Mucosa of descending colon (tissue), 3 donors: Measurements from ENCODE around the gene ANXA4. TPM values are rescaled to one million over a fixed set of nuclear protein-coding genes. Genes with fewer than 3 reads are reported as not detected.
A peak's percentile ranks its signal among the peaks of the same experiment; 100 is the strongest.

Experiments
- ATAC-seq: fragments of 200-7000 bp; cut with Tn5 transposase; one replicate; pipeline ENCODE4 v1.9.1; 2020; ENCODE audit warnings: mild to moderate bottlenecking, moderate library complexity
- DNase-seq, 3 donors: peaks; one replicate each; pipeline ENCODE4 v3.0.0-alpha.2; 2020
- H3K36me3 ChIP-seq: fragments of 200-600 bp; one replicate; pipeline ENCODE4 v1.8.0; 2021; ENCODE audit warnings: low read depth, mild to moderate bottlenecking
- H3K4me1 ChIP-seq: fragments of 200-600 bp; one replicate; pipeline ENCODE4 v1.8.0; 2021; ENCODE audit warnings: low read depth, mild to moderate bottlenecking
- H3K4me3 ChIP-seq: fragments of 200-600 bp; one replicate; pipeline ENCODE4 v1.8.0; 2021; ENCODE audit warnings: mild to moderate bottlenecking
- H3K9me3 ChIP-seq: fragments of 200-600 bp; one replicate; pipeline ENCODE4 v1.8.0; 2021; ENCODE audit warnings: mild to moderate bottlenecking
- CTCF ChIP-seq: fragments of 200-600 bp; IDR thresholded peaks from one replicate; pipeline ENCODE4 v1.8.0; 2022; ENCODE audit warnings: antibody characterized with exemption, mild to moderate bottlenecking
- intact Hi-C, 2 donors: fragments of 100-400 bp; cut with DNase I in 1 of 2; cut with micrococcal nuclease in 1 of 2; formaldehyde crosslinking; loops; one replicate each; pipeline versions ENCODE4 v1.11.0 to v1.11.1; 2022; cut with DNase I, micrococcal nuclease
- total RNA-seq, 3 donors: library from RNA; stranded (reverse); fragmentation: NEBNext Ultra II Directional in 2 of 3; extraction: Animal tissue kit (Norgen Biotek cat#: 25700) in 2 of 3; gene quantifications; one replicate each; pipeline versions ENCODE4 v1.2.1 to v1.2.4, GENCODE V29; 2021 to 2023
- donor health status: DM: no; HTN: no; CAD: no; lungs with moderate emphysema.
- donor health status: DM: no; HTN: no; CAD: no.
- donor health status: DM: no; HTN: yes; CAD: no.

The ANXA4 gene
- total RNA-seq, 3 donors from 2014 or later = 176 to 345 (median 228) TPM

GRCh38 chr2:69694894-69695849 lies 46.8 kb upstream of the ANXA4 start:
- Histone ChIP-seq H3K9me3 (no peaks in the 10 kb centered on the region), H3K36me3 (no peaks in the 10 kb centered on the region), H3K4me1 (peaks cover 2% of the 10 kb centered on the region), H3K4me3 (no peak overlapping the region)
- DNase-seq = no peak
- intact Hi-C loops = no loop called here
- no peak for TF ChIP-seq CTCF
- peak; percentile 19 for ATAC-seq

DNA sequence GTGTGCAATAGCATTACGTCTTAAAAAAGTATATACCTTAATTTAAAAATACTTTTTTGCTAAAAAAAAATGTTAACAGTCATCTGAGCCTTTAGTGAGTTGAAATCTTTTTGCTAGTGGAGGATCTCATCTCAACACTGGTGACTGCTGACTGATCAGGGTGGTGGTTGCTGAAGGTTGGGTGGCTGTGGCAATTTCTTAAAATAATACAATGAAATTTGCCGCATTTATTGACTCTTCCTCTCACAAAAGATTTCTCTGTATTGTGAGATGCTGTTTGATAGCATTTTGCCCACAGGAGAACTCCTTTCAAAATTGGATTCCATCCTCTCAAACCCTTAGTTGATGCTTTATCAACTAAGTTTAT lies 46.1 kb upstream of the ANXA4 start:
- no peak for TF ChIP-seq CTCF
- Histone ChIP-seq H3K4me1 (peaks cover 2% of the 10 kb centered on the region), H3K9me3 (no peaks in the 10 kb centered on the region), H3K4me3 (no peak overlapping the region), H3K36me3 (no peaks in the 10 kb centered on the region)
- intact Hi-C loops = no loop called here
- no peak for ATAC-seq
- DNase-seq = no peak

GRCh38 chr2:69700381-69700780 lies 41.6 kb upstream of the ANXA4 start:
- intact Hi-C loops = no loop called here
- H3K36me3 ChIP-seq = no peaks in the 10 kb centered on the region
- ATAC-seq = no peak

GRCh38 chr2:69701100-69701945 lies 40.6 kb upstream of the ANXA4 start:
- TF ChIP-seq CTCF = no peak
- Histone ChIP-seq H3K4me1 (no peaks in the 10 kb centered on the region), H3K4me3 (no peak overlapping the region), H3K36me3 (no peaks in the 10 kb centered on the region), H3K9me3 (no peaks in the 10 kb centered on the region)
- DNase-seq = no peak
- intact Hi-C loops = no loop called here
- no peak for ATAC-seq

More at GRCh38 chr2:69700381-69700780, 41.6 kb upstream of the ANXA4 start:
- no peak for DNase-seq
- no peak overlapping the region for H3K4me3 ChIP-seq
- no peaks in the 10 kb centered on the region for H3K9me3 ChIP-seq
- H3K4me1 ChIP-seq = no peaks in the 10 kb centered on the region
- TF ChIP-seq CTCF = no peak

GRCh38 chr2:69703189-69703588 lies 38.7 kb upstream of the ANXA4 start:
- H3K4me1 ChIP-seq = no peaks in the 10 kb centered on the region
- no peak overlapping the region for H3K4me3 ChIP-seq
- no peak for TF ChIP-seq CTCF
- intact Hi-C loops = no loop called here
- H3K36me3 ChIP-seq = no peaks in the 10 kb centered on the region
- no peak for ATAC-seq
- DNase-seq = no peak
- H3K9me3 ChIP-seq = no peaks in the 10 kb centered on the region
